Neural cell (in vitro differentiated cells): Measurements from ENCODE around the gene TRAPPC1. TPM values are rescaled to one million over a fixed set of nuclear protein-coding genes. Genes with fewer than 3 reads are reported as not detected.

ENCODE experiments used
- H2AFZ ChIP-seq: fragments of 200-600, 300-800 bp; sonication (generic), shearing (Covaris generic); 2 replicates; pipeline ENCODE4 v1.6.0; 2014; ENCODE audit warnings: low read depth, mild to moderate bottlenecking, antibody characterized with exemption, low read length, moderate library complexity
- H3F3A ChIP-seq: fragments of 200-600 bp; shearing (Covaris generic); 2 replicates; pipeline ENCODE4 v1.6.1; 2016; ENCODE audit warnings: mild to moderate bottlenecking, moderate library complexity, mixed read lengths, antibody characterized with exemption, low read length; ENCODE audit not compliant: insufficient read depth, poor library complexity, severe bottlenecking
- H3K27ac ChIP-seq: fragments of 200-600, 300-800 bp; sonication (generic), shearing (Covaris generic); 2 replicates; pipeline ENCODE4 v1.5.1; 2014; ENCODE audit warnings: mild to moderate bottlenecking, low read length, moderate library complexity
- H3K27me3 ChIP-seq: fragments of 300-800, 200-600 bp; sonication (generic), shearing (Covaris generic); 2 replicates; pipeline ENCODE4 v1.6.0; 2014; ENCODE audit warnings: mild to moderate bottlenecking, low read depth, low read length, moderate library complexity; ENCODE audit not compliant: insufficient read depth
- H3K36me3 ChIP-seq: fragments of 300-800, 200-600 bp; sonication (generic), shearing (Covaris generic); 2 replicates; pipeline ENCODE4 v1.5.1; 2014; ENCODE audit warnings: mild to moderate bottlenecking, antibody characterized with exemption, low read length, moderate library complexity; ENCODE audit not compliant: insufficient read depth
- H3K4me2 ChIP-seq: fragments of 300-800, 200-600 bp; sonication (generic), shearing (Covaris generic); 2 replicates; pipeline ENCODE4 v1.6.0; 2014; ENCODE audit warnings: mild to moderate bottlenecking, low read length
- H3K4me3 ChIP-seq: fragments of 300-800, 200-600 bp; sonication (generic), shearing (Covaris generic); 2 replicates; pipeline ENCODE4 v1.5.1; 2014; ENCODE audit warnings: mild to moderate bottlenecking, low read length, moderate library complexity
- H3K79me2 ChIP-seq: fragments of 200-600 bp; shearing (Covaris generic); replicated peaks from 2 replicates; pipeline ENCODE4 v1.6.0; 2014; ENCODE audit warnings: mild to moderate bottlenecking, low read length, moderate library complexity; ENCODE audit not compliant: insufficient read depth
- H3K9ac ChIP-seq: fragments of 300-800, 200-600 bp; sonication (generic), shearing (Covaris generic); 2 replicates; pipeline ENCODE4 v1.6.1; 2016; ENCODE audit warnings: mild to moderate bottlenecking, low read length, mixed read lengths
- H3K9me2 ChIP-seq: fragments of 200-600 bp; shearing (Covaris generic); 2 replicates; pipeline ENCODE4 v1.6.1; 2016; ENCODE audit warnings: mild to moderate bottlenecking, low read length, mixed read lengths; ENCODE audit not compliant: insufficient read depth
- H3K9me3 ChIP-seq: fragments of 200-600, 300-800 bp; sonication (generic), shearing (Covaris generic); 2 replicates; pipeline ENCODE4 v1.6.1; 2016; ENCODE audit warnings: mild to moderate bottlenecking, mixed run types, low read length, moderate library complexity, mixed read lengths
- H4K20me1 ChIP-seq: fragments of 200-600 bp; shearing (Covaris generic); 2 replicates; pipeline ENCODE4 v1.6.1; 2016; ENCODE audit warnings: mild to moderate bottlenecking, mixed run types; ENCODE audit not compliant: insufficient read depth
- EP300 ChIP-seq: fragments of 450-650 bp; conservative IDR thresholded peaks from 2 replicates; pipeline ENCODE4 v1.6.1; 2014; ENCODE audit warnings: antibody characterized with exemption, mild to moderate bottlenecking, moderate library complexity; ENCODE audit not compliant: poor library complexity, severe bottlenecking
- EZH2 ChIP-seq: fragments of 200-600, 300-800 bp; shearing (Covaris generic), sonication (generic); IDR thresholded peaks from 2 replicates; pipeline ENCODE4 v1.6.1; 2014; ENCODE audit warnings: antibody characterized with exemption, low read length, borderline replicate concordance, mild to moderate bottlenecking; ENCODE audit not compliant: insufficient read depth, poor library complexity, severe bottlenecking
- MXI1 ChIP-seq: fragments of 450-650 bp; conservative IDR thresholded peaks from 2 replicates; pipeline ENCODE4 v1.6.1; 2014; ENCODE audit warnings: antibody characterized with exemption, mild to moderate bottlenecking; ENCODE audit not compliant: poor library complexity, severe bottlenecking
- POLR2AphosphoS5 ChIP-seq: IDR thresholded peaks from 2 replicates; pipeline ENCODE4 v1.6.1; 2012
- RAD21 ChIP-seq: fragments of 450-650 bp; conservative IDR thresholded peaks from 2 replicates; pipeline ENCODE4 v1.6.1; 2014; ENCODE audit warnings: antibody characterized with exemption, mild to moderate bottlenecking, moderate library complexity
- SMC3 ChIP-seq: fragments of 450-650 bp; conservative IDR thresholded peaks from 2 replicates; pipeline ENCODE4 v1.6.1; 2014; ENCODE audit warnings: antibody characterized with exemption, mild to moderate bottlenecking, moderate library complexity; ENCODE audit not compliant: poor library complexity
- TAF1 ChIP-seq: IDR thresholded peaks from 2 replicates; pipeline ENCODE4 v1.6.1; 2012; ENCODE audit warnings: low read depth
- polyA plus RNA-seq: library from polyadenylated mRNA; depleted of rRNA; stranded (reverse); fragments of >200 nt; gene quantifications from 2 replicates; pipeline ENCODE4 v1.2.3, GENCODE V29; 2014
- TF ChIP-seq, protein P1 (sequence below): IDR thresholded peaks from 2 replicates; pipeline ENCODE4 v1.6.1; 2012; ENCODE audit warnings: borderline replicate concordance
- TF ChIP-seq, protein P2 (sequence below): fragments of 450-650 bp; IDR thresholded peaks from 2 replicates; pipeline ENCODE4 v1.5.1; 2014; ENCODE audit warnings: antibody characterized with exemption, mild to moderate bottlenecking, moderate library complexity; ENCODE audit not compliant: poor library complexity, severe bottlenecking

TRAPPC1 gene
- polyA plus RNA-seq, 1 donor from 2014 or later: 34.0 TPM

DNA sequence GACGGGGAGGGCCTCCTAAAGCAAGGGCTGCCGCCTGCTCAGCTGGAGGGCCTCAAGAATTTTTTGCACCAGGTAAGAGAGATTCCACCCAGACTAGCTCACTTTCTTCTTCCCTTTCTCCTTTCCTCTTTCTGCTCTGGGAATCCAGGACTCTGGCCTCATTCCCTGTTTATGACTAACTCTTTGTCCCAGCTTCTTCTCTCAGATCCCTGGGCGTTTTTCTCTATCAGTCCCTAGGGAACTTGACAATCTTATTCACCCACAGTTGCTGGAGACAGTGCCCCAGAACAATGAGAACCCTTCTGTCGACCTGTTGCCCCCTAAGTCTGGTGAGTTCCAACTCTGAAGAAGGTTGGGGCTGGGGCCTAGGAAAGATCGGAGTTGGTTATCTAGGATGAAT lies 15.9 kb upstream of the TRAPPC1 start:
- Histone ChIP-seq H3F3A (no peaks in the 10 kb centered on the region), H3K27ac (no peak overlapping the region), H4K20me1 (no peaks in the 10 kb centered on the region), H2AFZ (no peak overlapping the region), H3K4me3 (no peak overlapping the region), H3K27me3 (no peaks in the 10 kb centered on the region), H3K36me3 (peaks cover 4% of the 10 kb centered on the region), H3K79me2 (no peaks in the 10 kb centered on the region), H3K9ac (no peak overlapping the region), H3K4me2 (no peak overlapping the region), H3K9me3 (no peaks in the 10 kb centered on the region), H3K9me2 (no peaks in the 10 kb centered on the region)
- TF ChIP-seq, protein P1, sequence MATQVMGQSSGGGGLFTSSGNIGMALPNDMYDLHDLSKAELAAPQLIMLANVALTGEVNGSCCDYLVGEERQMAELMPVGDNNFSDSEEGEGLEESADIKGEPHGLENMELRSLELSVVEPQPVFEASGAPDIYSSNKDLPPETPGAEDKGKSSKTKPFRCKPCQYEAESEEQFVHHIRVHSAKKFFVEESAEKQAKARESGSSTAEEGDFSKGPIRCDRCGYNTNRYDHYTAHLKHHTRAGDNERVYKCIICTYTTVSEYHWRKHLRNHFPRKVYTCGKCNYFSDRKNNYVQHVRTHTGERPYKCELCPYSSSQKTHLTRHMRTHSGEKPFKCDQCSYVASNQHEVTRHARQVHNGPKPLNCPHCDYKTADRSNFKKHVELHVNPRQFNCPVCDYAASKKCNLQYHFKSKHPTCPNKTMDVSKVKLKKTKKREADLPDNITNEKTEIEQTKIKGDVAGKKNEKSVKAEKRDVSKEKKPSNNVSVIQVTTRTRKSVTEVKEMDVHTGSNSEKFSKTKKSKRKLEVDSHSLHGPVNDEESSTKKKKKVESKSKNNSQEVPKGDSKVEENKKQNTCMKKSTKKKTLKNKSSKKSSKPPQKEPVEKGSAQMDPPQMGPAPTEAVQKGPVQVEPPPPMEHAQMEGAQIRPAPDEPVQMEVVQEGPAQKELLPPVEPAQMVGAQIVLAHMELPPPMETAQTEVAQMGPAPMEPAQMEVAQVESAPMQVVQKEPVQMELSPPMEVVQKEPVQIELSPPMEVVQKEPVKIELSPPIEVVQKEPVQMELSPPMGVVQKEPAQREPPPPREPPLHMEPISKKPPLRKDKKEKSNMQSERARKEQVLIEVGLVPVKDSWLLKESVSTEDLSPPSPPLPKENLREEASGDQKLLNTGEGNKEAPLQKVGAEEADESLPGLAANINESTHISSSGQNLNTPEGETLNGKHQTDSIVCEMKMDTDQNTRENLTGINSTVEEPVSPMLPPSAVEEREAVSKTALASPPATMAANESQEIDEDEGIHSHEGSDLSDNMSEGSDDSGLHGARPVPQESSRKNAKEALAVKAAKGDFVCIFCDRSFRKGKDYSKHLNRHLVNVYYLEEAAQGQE: no peak
- TF ChIP-seq MXI1 (no peak), EZH2 (no peak)

DNA sequence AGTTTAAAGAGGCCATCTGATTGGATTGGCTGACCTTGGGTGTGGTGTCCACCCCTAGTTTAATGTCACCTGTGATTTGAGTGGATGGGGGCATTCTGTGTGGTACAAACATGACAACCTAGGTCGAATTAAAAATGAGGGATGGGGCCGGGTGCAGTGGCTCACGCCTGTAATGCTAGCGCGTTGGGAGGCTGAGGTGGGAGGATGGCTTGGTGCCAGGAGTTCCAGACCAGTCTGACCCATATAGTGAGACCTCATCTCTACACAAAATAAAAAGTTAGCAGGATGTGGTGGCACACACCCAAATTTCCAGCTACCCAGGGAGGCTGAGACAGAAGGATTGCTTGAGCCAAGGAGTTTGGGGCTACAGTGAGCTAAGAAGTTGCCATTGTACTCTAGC lies 14.7 kb upstream of the TRAPPC1 start:
- Histone ChIP-seq H2AFZ (no peak overlapping the region), H3F3A (no peaks in the 10 kb centered on the region), H3K4me3 (no peak overlapping the region), H4K20me1 (no peaks in the 10 kb centered on the region), H3K27me3 (no peaks in the 10 kb centered on the region), H3K9me2 (no peaks in the 10 kb centered on the region), H3K27ac (no peak overlapping the region), H3K79me2 (no peaks in the 10 kb centered on the region), H3K4me2 (no peak overlapping the region), H3K9ac (no peak overlapping the region), H3K36me3 (peaks cover 4% of the 10 kb centered on the region), H3K9me3 (no peaks in the 10 kb centered on the region)
- TF ChIP-seq MXI1 (no peak), SMC3 (no peak), EP300 (no peak), POLR2AphosphoS5 (no peak), RAD21 (no peak), TAF1 (no peak), EZH2 (no peak)
- TF ChIP-seq, protein P2, sequence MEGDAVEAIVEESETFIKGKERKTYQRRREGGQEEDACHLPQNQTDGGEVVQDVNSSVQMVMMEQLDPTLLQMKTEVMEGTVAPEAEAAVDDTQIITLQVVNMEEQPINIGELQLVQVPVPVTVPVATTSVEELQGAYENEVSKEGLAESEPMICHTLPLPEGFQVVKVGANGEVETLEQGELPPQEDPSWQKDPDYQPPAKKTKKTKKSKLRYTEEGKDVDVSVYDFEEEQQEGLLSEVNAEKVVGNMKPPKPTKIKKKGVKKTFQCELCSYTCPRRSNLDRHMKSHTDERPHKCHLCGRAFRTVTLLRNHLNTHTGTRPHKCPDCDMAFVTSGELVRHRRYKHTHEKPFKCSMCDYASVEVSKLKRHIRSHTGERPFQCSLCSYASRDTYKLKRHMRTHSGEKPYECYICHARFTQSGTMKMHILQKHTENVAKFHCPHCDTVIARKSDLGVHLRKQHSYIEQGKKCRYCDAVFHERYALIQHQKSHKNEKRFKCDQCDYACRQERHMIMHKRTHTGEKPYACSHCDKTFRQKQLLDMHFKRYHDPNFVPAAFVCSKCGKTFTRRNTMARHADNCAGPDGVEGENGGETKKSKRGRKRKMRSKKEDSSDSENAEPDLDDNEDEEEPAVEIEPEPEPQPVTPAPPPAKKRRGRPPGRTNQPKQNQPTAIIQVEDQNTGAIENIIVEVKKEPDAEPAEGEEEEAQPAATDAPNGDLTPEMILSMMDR: no peak
- TF ChIP-seq, protein P1: no peak
